HG03442 (cell line): ENCODE measurements around the gene NCOR2.
A peak's percentile ranks its signal among the peaks of the same experiment; 100 is the strongest.
"Not testable (repeated sequence)": the region's sequence is repeated elsewhere in the genome, so short reads cannot be mapped to it uniquely, and the experiment has no call there.

Experiments
- ATAC-seq: cut with Tn5 transposase; IDR thresholded peaks from one replicate; pipeline ENCODE4 v1.9.1; 2021; ENCODE audit warnings: mild to moderate bottlenecking, moderate library complexity; ENCODE audit not compliant: unreplicated experiment

The NCOR2 gene

GRCh38 chr12:124601706-124602105 lies 34.3 kb upstream of the NCOR2 start:
- no peak for ATAC-seq

GRCh38 chr12:124599074-124599999 lies 31.9 kb upstream of the NCOR2 start:
- no peak for ATAC-seq

GRCh38 chr12:124597041-124597440 lies 29.6 kb upstream of the NCOR2 start:
- no peak for ATAC-seq

- ATAC-seq: no peak
Observed at GRCh38 chr12:124595444-124595843, 28.0 kb upstream of the NCOR2 start.

GRCh38 chr12:124594851-124595250 lies 27.4 kb upstream of the NCOR2 start:
- ATAC-seq: no peak

GRCh38 chr12:124593851-124594401 lies 26.5 kb upstream of the NCOR2 start:
- no peak for ATAC-seq

- ATAC-seq: no peak
Observed at GRCh38 chr12:124593176-124593575, 25.8 kb upstream of the NCOR2 start.

- peak; percentile 67 for ATAC-seq
Observed at GRCh38 chr12:124592481-124593160, 25.2 kb upstream of the NCOR2 start.

GRCh38 chr12:124592050-124592449 lies 24.6 kb upstream of the NCOR2 start:
- ATAC-seq: no peak

GRCh38 chr12:124590447-124590846 lies 23.0 kb upstream of the NCOR2 start:
- no peak for ATAC-seq

GRCh38 chr12:124588751-124589267 lies 21.4 kb upstream of the NCOR2 start:
- ATAC-seq: no peak

GRCh38 chr12:124588018-124588634 lies 20.7 kb upstream of the NCOR2 start:
- no peak for ATAC-seq

GRCh38 chr12:124586756-124587155 lies 19.3 kb upstream of the NCOR2 start:
- ATAC-seq: no peak

- not testable (repeated sequence) for ATAC-seq
Observed at GRCh38 chr12:124584494-124584893, 17.1 kb upstream of the NCOR2 start.

GRCh38 chr12:124583854-124584253 lies 16.4 kb upstream of the NCOR2 start:
- ATAC-seq: no peak

- ATAC-seq: no peak
Observed at GRCh38 chr12:124582108-124582424, 14.7 kb upstream of the NCOR2 start.

GRCh38 chr12:124581307-124582107 lies 14.1 kb upstream of the NCOR2 start:
- ATAC-seq: no peak

GRCh38 chr12:124579921-124580517 lies 12.6 kb upstream of the NCOR2 start:
- ATAC-seq: no peak

GRCh38 chr12:124578854-124579253 lies 11.4 kb upstream of the NCOR2 start:
- ATAC-seq: no peak

GRCh38 chr12:124578445-124578844 lies 11.0 kb upstream of the NCOR2 start:
- no peak for ATAC-seq
